GM12891 (cell line): ENCODE data around the gene EWSR1. TPM values are rescaled to one million over a fixed set of nuclear protein-coding genes. Genes with fewer than 3 reads are reported as not detected.
"Not testable (repeated sequence)": the region's sequence is repeated elsewhere in the genome, so short reads cannot be mapped to it uniquely, and the experiment has no call there.

Experiments used
- DNase-seq: peaks from one replicate; pipeline ENCODE4 v3.0.0; 2011; ENCODE audit warnings: low spot score; ENCODE audit not compliant: insufficient read length
- FAIRE-seq: peaks from 2 replicates; lab custom pipeline; 2011; peaks lifted over from hg19 to GRCh38; lab: Jason Lieb, UNC
- PAX5 ChIP-seq: IDR thresholded peaks from 2 replicates; pipeline ENCODE4 v1.6.1; 2011; ENCODE audit warnings: low read length, moderate library complexity, mild to moderate bottlenecking; ENCODE audit not compliant: insufficient read depth, severe bottlenecking
- POLR2A ChIP-seq: IDR thresholded peaks from 2 replicates; pipeline ENCODE4 v1.6.1; 2011; ENCODE audit warnings: low read depth, low read length, control low read depth
- POLR2AphosphoS5 ChIP-seq: IDR thresholded peaks from 2 replicates; pipeline ENCODE4 v1.6.1; 2011; ENCODE audit warnings: low read depth, low read length, control low read depth
- POU2F2 ChIP-seq: IDR thresholded peaks from 2 replicates; pipeline ENCODE4 v1.6.1; 2011; ENCODE audit warnings: low read depth, mild to moderate bottlenecking, control low read depth, low read length, moderate library complexity
- SPI1 ChIP-seq: IDR thresholded peaks from 2 replicates; pipeline ENCODE4 v1.6.1; 2011; ENCODE audit warnings: low read depth, low read length, control low read depth
- TAF1 ChIP-seq: IDR thresholded peaks from 2 replicates; pipeline ENCODE4 v1.6.1; 2011; ENCODE audit warnings: low read depth, low read length, control low read depth
- polyA plus RNA-seq: library from polyadenylated mRNA; unstranded; fragments of >200 nt; gene quantifications from one replicate; pipeline ENCODE4 v1.2.1, GENCODE V29; 2012; ENCODE audit warnings: low read depth, missing spikeins, inconsistent platforms; ENCODE audit not compliant: missing spikeins

The EWSR1 gene
- polyA plus RNA-seq, result 173 TPM

GRCh38 chr22:29267858-29268510, at the start of gene EWSR1, which contains the start of gene RHBDD3:
TSS of gene EWSR1 (plus strand) at chr22:29268268. CDS start at chr22:29268337, 69 bp downstream.
TSS of gene RHBDD3 (minus strand) at chr22:29267981. CDS start at chr22:29265626, 2,355 bp downstream.
- peak; percentile 91 for DNase-seq
- TF ChIP-seq PAX5, result no peak
- no peak for TF ChIP-seq SPI1
- peak; percentile 44 for TF ChIP-seq POU2F2
- TF ChIP-seq POLR2AphosphoS5, result peak; percentile 95
- TF ChIP-seq TAF1, result peak; percentile 97
- TF ChIP-seq POLR2A, result peak; percentile 87
- FAIRE-seq, result peak; percentile 98

GRCh38 chr22:29218758-29219408, 49.2 kb upstream of the EWSR1 start:
- FAIRE-seq (no peak), DNase-seq (peak; percentile 17)
- no peak for TF ChIP-seq PAX5
- no peak for TF ChIP-seq POLR2A
- TF ChIP-seq POLR2AphosphoS5, result 0 out of 2 replicates have a peak, but pooled peaks have one; percentile 14
- TF ChIP-seq POU2F2, result no peak
- no peak for TF ChIP-seq SPI1
- no peak for TF ChIP-seq TAF1

DNA sequence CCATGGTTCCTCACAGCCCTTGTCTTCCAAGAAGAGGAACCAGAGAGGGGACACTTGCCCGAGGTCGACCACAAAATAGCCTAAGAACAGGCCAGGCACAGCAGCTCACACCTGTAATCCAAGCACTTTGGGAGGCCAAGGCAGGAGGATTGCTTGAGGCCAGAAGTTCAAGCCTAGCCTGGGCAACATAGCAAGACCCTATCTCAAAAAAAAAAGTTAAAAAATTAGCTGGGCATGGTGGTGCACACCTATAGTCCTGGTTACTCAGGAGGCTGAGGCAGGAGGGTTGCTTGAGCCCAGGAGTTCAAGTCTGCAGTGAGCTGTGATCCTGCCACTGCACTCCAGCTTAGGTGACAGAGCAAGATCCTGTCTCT, 48.7 kb upstream of the EWSR1 start:
- FAIRE-seq, DNase-seq: not testable (repeated sequence)

GRCh38 chr22:29219881-29220670, 48.0 kb upstream of the EWSR1 start:
- TF ChIP-seq TAF1 (no peak), POU2F2 (no peak), POLR2A (no peak), PAX5 (no peak), POLR2AphosphoS5 (no peak), SPI1 (no peak)
- DNase-seq, result peak; percentile 11
- no peak for FAIRE-seq

DNA sequence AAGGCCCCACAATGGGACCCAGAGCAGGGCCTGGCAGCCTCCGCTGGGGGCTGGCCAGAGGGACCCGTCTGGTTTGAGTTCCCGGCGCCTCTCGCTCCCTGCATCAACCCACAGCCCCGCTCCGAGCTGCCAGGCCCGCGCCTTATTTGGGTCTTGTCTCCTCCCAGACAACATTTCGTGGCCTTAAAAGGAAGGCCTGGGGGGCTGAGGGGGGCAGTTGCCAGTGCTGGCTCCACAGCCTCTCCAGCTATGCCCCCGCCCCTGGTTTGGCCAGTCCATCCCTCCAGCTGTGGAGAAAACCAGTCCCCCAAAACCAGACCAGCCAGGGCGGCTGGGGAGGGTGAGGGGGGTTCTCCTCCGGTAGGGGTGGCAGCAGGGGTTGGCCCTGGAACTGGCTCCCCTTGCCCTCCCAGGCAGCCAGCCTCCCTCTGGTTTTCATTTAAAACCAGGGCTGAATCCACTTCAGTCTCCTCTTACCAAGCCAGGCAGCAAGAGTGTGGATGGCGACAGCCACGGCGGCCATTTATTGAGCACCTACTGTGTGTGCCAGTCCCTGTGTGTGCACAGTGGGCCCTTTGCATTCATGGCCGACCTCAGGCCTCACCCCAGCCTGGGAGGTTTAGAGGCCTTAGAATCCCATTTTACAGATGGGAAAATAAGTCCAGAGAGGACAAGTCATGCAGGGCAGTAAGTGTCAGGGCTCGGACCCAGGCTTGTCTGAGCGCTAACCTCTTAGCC, 43.8 kb upstream of the EWSR1 start:
- FAIRE-seq, result no peak
- TF ChIP-seq TAF1 (no peak), POLR2AphosphoS5 (no peak), POLR2A (no peak), SPI1 (no peak), POU2F2 (no peak), PAX5 (no peak)
- DNase-seq, result peak; percentile 11

- DNase-seq, result peak; percentile 10
- TF ChIP-seq TAF1, result no peak
- TF ChIP-seq POLR2AphosphoS5, result no peak
- no peak for TF ChIP-seq PAX5
Observed at GRCh38 chr22:29224859-29225410, 43.1 kb upstream of the EWSR1 start.

GRCh38 chr22:29225422-29226090, 42.5 kb upstream of the EWSR1 start:
- DNase-seq (peak; percentile 18), FAIRE-seq (no peak)
- no peak for TF ChIP-seq TAF1
- TF ChIP-seq SPI1, result peak; percentile 29; the same call in 1 of the 2 replicates

More at GRCh38 chr22:29224859-29225410, 43.1 kb upstream of the EWSR1 start:
- FAIRE-seq, result no peak

DNA sequence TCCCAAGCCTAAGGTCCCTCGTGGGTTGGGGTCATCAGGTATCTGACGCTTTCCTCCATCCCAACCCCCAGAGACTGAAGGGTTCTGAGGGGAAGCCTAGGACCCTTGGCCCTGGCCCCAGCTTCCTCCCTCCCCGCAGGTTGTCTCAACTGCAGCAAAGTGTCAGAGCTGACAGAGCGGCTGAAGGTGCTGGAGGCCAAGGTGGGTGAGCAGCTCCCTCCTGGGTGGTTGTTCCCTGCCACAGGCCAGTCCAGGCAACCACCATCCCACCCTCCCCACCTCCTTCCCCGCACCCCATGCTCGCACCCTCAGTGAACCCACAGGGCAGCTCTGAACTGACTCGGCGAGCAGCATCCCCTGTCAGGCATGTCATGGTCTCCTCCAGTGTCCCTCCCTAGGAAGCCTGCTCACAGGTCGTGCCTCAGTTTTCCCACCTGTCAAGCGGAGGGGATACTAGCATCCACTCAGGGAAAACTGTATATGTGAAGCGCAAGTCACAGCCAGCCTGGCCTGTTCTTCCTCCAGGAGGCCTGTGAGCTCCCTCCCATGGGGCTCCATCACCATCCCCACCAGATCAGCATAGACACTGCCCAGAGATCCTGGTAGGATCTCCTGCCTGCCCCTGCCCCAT, 41.6 kb upstream of the EWSR1 start:
- peak; percentile 8 for DNase-seq
- FAIRE-seq, result no peak
- no peak for TF ChIP-seq POLR2AphosphoS5
- TF ChIP-seq POU2F2, result no peak
- no peak for TF ChIP-seq PAX5
- no peak for TF ChIP-seq POLR2A
- no peak for TF ChIP-seq SPI1
- TF ChIP-seq TAF1, result no peak
